ENCODE measurements around the gene ASB5.
"Not testable (repeated sequence)": the region's sequence is repeated elsewhere in the genome, so short reads cannot be mapped to it uniquely, and the experiment has no call there.

Gene ASB5, protein sequence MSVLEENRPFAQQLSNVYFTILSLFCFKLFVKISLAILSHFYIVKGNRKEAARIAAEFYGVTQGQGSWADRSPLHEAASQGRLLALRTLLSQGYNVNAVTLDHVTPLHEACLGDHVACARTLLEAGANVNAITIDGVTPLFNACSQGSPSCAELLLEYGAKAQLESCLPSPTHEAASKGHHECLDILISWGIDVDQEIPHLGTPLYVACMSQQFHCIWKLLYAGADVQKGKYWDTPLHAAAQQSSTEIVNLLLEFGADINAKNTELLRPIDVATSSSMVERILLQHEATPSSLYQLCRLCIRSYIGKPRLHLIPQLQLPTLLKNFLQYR

DNA sequence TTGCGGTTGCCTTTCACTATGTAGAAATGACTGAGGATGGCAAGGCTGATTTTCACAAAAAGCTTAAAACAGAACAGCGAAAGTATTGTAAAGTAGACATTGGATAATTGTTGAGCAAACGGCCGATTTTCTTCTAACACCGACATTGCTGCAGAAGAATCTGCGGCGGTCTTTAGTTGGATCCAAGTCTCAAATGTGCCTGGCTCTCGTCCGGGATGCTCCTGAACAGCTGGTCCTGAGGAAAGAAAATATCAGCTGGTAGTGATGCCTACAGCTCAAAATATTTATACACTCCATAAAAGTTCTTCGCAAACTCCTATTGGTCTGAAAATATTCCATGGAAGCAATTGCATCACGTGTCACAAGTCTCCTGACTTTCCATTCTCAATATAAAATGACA is at the start of gene ASB5:
ASB5 (minus strand) TSS at position 260 of the 400 bp plus-strand sequence; CDS start at position 146, 114 bp downstream.
- no peak for DNase-seq

DNA sequence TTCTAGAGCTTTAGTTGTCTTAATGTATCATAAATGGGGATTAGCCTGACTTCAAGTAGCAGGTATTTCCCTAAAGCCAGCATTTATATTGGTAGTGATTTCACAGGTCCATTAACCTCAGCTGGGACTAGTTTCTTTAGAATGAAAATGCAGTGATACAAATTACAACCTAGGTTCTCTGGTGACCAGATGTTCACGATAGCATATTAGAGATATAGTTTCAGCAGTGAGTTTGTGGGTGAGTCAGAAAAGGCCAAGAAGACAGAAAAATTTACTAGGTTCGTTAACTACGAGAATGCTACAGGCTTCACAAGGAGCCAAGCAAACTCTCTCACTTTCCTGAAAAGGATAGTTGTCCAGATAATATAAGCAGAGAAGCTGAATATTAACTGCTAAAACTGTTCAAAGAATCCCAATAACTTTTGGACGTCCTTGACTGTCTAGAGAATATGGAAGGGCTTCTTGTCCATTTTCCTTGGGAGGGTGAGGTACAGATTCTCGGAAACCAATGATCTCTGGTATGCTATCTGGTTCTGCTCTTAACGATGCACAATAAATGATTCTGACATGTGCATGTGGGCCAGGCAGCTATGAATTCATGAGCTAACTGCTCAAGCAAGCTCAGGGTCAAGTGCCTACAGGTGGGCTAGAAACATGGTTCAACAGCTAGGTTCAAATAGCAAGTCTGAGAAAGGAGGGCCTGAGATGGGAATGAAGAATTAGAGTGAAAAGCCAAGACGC is 44.7 kb upstream of the ASB5 start:
- no peak for DNase-seq

DNA sequence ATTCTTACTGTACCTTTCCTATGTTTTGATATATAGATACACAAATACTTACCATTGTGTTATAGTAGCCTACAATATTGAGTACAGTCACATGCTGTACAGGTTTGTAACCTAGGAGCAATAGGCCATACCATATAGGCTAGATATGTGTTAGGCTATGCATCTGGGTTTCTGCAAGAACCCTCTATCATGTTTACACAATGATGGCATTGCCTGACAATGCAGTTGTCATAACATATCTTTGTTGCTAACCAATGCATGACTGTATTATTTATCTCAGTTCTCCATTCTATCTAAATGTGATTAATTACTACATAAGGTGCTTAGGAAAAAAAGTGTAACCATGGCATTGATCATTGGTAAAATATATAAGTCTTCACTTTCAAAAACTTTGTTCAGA is 40.8 kb upstream of the ASB5 start:
- no peak for DNase-seq

DNA sequence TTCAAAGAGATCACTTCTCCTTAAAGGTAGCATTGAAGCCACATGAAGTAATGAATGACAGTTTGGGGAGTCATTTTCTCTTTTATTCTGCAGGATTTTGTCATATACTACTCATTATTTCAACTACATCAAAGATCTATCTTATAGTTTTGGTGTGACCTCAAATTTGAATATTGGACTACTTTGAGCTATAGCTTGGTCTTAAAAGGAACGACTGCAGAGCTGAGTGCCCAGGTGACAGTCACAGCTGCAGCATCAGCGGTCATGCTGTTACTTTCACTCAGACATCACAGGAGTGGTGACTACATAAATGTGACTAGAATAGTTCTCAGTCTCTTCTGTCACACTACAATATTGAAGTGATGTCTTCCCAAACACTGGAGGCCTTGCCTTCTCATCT is 40.0 kb upstream of the ASB5 start:
- DNase-seq: no peak

DNA sequence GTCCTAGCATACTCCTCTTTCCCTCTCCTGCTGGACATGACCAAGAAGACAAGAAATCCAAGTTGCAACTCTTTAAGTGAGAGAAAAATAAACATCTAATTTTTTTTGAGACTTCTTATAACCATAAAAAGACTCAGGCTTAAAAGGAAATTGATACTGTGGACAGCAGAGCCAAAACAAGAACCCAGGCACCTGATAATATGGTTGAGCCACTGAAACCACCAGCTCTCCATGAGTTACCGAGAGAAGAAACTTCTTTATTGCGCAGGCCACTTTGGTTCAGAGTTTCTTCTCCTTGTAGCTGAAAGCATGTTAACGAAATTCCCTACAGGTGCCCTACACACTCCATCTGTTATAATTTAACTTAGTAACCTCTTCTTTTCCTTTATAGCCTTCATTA is 39.4 kb upstream of the ASB5 start:
- no peak for DNase-seq

DNA sequence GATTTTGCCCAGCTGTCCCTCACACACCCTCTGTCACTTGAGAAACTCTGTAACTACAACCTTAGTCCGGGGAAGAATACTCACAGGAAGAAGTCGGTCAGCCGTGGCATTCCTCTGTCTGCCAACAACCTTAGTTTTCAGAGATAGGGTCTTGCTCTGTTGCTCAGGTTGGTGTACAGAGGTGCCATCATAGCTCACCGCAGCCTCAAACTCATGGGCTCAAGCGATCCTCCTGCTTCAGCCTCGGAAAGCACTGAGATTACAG is 38.6 kb upstream of the ASB5 start:
- no peak for DNase-seq

DNA sequence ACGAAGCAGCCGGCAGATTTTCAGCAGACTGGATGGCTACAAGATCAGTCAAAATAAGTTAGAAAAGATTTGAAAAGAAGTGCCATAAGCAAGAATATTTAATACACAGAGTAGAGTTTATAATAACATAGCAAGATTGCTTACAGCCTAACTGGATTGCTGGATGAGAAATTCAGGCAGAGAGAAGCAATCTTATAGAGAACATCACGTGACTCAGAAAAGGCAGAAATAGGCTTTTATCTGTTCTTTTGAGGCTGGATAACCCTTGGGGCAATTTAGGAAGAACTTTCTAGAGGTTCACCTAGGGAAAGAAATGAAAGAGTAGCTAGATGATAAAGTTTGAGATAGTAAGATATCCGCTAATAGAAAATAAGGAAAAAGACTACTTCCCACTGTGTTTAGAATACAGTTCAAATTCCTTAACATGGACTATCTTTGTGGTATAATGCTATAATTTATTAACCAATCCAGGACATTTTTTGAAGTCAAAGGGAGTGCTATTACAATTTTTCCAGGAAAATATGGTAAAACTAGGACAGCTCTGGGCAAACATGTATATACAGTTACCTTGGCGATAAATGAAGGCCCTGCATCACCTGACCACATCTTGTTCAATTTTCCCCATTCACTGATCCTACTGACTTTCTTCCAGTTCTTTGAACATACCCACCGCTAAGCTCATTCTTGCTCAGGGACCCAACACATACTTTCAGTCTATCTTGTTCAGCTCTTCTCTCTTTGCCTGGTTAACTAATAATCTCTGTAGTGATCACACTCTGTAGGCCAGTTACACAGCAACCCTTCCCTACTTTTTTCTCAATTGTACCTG is 38.0 kb upstream of the ASB5 start:
- no peak for DNase-seq

DNA sequence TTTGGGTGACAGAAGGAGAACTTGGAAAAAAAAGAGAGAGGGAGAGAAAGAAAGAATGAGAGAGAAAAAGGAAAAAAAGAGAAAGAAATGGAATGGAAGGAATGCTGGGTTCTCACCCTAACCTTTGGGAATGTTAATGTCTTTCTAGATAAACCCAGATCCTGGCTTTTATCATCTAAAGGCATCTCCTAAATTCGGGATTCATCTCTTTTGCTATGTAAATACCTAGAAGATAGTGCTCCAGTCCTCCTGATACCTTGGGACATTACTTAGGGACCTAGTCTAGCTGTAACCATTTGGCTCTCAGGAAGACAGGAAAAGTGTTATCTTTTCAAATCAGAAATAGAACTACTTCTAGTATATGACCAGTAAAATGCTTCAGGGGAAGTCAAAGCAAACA is 34.9 kb upstream of the ASB5 start:
- no peak for DNase-seq

DNA sequence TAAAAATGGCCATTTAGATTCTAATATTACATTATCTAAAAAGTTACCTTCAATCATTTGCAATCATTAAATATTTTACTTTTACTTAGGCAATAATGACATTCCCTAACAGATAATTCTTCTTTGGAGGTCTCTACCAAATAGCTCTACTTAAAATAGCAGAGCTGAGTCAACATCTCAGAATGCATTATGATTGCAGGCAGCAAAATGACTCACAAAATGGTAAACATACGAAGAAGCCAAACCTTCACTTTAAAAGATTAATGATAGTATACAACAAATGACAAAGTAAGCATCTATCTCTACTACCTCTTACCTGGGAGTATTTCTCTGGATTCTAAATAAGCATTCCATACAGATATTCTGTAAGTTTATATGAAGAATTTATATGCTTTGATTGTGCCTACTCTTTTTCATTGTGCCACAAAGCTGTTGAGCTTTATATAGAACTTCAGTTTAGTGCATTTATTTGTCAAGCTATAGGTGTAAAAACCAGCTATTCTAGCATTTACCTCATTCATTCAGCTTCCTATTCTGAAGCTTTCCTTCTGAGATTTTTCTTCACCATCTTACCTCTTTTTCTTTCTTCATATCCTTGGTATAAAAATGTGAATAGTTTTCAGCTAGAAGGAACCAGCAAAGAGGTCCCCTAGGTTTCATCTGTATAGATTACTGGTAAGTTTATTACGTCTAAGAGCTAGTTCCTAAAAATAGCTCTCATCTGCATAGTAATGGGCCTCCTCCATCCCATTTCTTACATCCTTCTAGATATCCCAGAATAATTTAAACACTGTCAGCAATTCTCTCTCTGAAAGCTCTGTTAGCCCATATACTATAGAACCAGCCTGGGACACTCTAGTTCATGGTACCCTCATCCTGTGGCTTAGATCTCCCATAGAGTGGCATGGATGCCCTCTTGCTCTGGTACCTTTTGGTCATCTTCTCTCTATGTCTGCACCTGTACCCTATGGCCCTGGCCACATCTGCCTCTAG is 33.6 kb upstream of the ASB5 start:
- no peak for DNase-seq

DNA sequence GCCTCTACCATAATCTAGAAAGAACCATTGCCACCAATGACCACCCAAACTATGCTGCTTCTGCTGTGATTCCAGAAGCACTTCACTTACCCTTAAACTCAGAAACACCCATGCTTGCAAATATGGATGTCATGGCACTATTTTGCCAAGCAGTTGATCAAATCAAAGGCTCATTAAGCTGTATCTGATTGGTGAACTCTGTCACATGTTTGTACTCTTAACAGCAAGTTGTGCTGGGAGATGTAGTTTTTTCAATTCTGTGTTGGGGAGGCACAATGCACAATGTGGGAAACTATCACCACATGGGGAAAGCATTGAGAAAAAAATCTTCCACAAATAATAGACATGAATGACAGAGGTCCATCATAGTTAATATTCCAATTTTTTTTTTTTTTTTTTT is 31.5 kb upstream of the ASB5 start:
- no peak for DNase-seq

DNA sequence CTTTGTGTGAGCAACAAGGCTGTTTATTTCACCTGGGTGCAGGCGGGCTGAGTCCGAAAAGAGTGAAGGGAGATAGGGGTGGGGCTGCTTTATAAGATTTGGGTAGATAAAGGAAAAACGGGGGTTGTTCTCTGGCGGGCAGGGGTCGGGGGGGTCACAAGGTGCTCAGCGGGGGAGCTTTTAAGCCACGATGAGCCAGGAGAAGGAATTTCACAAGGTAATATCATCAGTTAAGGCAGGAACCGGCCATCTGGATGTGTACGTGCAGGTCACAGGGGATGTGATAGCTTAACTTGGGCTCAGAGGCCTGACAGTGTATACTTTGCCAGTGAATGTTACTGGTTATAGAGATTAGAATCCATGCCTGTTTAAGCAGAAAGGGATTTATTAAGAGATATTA is 31.0 kb upstream of the ASB5 start:
- DNase-seq: no peak

DNA sequence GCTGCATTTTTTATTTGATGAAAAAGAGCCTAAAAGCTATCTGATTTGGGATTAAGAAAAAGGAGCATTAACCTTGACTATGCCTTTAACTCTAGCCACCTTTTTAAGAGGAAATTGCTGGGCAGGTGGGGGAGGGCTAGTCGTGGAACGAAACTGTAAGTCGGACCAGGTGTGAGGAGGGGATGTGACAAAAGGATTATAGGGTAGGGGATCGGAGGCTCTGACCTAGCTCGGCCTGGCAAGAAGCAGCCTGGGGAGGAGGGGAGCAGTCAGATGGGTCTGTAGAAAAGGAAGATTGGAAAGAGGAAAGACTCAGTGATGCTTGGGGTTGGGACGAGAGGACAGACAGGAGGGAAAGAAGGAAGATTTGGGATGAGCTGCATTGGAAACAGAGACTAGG is 29.6 kb upstream of the ASB5 start:
- DNase-seq: no peak

DNA sequence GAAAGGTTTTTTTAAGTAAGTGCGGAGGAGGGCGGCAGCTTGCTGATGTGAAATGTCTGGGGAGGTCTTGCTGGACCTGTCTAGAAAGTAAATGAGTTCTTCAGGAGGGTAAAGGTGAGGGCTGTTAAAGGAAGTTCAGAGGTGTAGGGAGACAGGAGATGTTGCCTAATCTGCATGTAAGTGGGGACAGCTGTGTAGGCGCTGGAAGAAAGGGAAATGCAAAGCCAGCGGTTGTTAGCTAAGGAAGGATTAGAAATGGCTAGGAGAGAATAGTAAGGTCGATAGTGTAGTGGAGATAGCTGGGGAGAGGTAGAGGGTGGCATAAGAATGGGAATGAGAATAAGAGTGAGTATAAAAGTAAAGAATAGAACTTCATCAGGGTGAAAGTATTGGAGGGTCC is 26.9 kb upstream of the ASB5 start:
- not testable (repeated sequence) for DNase-seq

DNA sequence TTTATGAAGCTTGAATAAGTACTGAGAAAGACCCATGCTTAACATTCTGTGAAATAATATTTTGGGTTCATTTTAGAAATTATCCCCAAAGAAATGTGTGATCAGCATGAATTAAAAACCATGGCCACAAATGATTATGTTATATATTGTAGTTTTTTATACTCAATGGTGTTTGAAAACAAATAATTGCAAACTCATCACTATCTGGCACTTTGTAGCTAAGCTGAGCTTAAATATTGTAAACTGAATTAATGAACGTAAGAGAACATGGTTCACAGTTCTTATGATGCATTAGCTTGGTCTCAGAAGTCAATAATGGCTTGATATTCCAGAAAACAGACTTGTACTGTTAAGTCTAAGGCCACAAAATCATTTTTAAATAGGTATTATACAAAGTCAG is 24.6 kb upstream of the ASB5 start:
- no peak for DNase-seq

DNA sequence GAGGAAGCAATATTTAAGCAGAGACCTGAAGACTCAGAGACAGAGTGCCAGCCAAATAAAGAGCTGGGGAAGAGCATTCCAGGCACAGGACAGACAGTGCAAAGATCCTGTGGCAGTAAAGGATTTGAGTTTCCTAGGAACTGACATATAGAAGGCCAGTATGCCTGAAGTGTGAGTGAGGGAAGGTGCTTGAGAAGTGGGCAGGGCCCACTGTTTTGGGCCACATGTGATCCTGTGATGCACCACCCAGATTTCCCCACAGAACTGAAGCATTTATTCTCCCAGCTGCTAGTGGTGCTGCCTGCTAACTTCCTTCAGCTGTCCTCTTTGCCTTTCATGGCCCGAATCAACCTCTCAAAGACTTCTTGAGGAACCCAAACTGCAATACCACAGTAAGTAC is 23.9 kb upstream of the ASB5 start:
- DNase-seq: no peak

DNA sequence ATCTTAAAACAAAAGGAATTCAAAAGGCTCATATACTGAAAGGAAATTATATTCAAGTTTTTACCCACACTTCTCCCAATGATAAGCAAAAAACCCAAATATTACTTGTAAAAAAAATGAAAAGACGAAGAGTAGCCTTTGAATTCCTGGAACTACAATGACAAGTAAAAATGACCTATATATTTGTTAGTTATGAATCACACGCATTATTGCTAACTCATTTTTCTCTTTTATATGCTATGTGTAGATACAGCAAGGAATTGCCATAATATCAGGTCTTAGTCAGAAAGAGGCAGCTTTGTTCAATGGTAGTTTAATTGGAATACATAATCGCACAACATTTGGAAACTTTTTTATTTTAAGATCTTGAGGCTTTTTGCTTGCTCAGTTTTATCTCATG is 22.7 kb upstream of the ASB5 start:
- no peak for DNase-seq

DNA sequence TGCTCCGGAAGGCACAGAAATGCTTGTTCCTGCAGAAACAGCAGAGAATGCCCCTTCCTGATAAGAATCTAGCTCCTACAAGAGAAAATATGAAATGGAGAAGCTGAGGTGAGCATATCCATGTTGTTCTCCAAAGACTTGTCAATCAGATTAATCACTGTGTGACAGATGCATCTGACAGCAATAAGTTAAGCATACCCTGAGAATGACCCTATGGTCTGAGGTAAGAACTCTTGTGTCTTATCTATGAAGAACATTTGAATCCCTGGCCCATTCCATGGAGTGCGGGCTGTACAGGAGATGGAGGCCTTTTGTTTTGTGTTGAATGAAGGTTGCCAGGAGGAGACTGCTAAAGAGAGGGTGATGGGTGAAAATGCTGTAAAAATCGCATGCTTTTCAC is 21.5 kb upstream of the ASB5 start:
- DNase-seq: no peak

DNA sequence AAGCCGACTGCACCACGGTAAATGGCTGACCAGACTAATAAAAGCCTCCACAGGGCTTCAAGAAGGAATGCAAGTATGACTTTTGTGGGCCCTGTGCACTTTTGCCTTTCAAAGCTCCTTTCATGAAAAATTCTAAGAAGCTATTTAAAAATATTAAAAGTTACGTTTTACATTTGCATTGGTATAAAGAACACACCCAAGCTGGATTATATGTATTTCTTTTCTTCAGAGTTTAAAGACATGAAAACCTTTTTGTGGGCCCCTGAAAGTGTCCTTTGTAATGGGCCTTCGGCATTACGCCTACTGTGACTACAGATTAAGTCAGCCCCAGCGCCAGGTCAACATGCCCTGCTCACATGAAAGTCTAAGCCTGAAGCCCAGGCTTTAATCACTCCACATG is 20.5 kb upstream of the ASB5 start:
- DNase-seq: no peak

DNA sequence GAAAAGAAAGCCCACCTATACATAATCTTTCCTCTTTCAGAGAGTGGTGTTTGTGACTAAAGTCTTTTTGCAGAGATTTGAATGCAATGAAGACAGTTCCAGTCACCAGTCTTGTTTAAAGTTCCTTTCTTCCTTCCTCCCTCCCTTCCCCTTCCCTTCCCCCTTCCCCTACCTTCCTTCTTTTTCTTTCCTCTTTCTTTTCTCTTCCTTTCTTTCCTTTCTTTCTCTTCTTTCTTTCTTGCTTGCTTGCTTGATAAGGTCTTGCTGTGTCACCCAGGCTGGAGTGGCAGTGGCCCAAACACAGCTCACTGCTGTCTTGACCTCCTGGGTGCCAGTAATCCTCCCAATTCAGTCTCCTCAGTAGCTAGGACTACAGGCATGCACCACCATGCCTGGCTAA is 19.0 kb upstream of the ASB5 start:
- no peak for DNase-seq

DNA sequence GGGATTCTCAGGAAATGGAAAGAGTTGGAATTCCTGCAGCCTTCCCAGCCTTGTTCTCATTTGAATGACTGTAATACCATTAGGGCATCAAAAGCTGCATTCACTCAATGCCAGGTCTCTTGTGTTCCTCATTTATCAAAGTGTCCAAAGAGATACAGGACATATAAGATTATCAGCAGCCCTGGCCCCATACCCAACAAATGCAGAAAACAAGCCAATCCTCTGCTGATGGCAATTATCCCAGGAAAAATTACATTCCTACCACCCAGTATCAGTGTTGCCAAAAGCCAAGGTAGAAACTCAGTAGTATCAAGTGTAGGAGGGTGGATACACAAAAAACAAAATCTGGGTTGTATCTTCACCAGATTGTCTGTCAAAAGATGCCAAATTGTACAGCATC is 18.5 kb upstream of the ASB5 start:
- DNase-seq: no peak

DNA sequence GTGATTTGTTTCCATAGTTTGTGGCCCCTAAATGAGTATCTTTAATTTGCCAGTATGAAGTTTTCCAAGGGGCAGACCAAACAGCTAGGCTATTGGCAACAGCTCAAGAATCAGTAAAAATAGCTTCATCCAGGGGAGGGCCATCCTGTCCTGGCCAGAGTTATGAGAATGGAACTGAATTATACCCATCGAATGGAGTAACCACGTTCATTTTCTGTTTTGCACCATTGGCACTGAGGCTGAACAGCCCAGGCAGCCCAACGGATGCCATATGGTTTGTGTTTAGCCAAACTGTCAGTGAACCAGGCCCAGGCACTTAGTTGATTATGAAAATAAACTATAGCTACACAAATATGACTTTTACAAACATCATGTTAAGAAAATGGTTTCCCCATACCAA is 17.7 kb upstream of the ASB5 start:
- no peak for DNase-seq

DNA sequence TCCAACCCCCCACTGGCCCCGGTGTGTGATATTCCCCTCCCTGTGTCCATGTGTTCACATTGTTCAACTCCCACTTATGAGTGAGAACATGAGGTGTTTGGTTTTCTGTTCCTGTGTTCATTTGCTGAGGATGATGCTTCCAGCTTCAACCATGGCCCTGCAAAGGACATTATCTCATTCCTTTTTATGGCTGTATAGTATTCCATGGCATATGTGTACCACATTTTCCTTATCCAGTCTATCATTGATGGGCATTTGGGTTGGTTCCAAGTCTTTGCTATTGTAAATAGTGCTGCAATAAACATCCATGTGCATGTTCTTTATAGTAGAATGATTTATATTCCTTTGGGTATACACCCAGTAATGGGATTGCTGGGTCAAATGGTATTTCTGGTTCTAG is 10.5 kb upstream of the ASB5 start:
- not testable (repeated sequence) for DNase-seq
